Dendritic cell treated with granulocyte-macrophage colony-stimulating factor and Interleukin-4, amounts not matched to agents 40 ng/mL and 50 ng/mL, for 4 days (primary cell): ENCODE measurements around the gene FAM124A.

ENCODE experiments used
- H3K27ac Mint-ChIP-seq: one replicate; pipeline ENCODE4 v1.8.0; 2022; ENCODE audit warnings: mild to moderate bottlenecking, mixed read lengths
- H3K27me3 Mint-ChIP-seq: one replicate; pipeline ENCODE4 v1.8.0; 2022; ENCODE audit warnings: mild to moderate bottlenecking, mixed read lengths
- H3K36me3 Mint-ChIP-seq: one replicate; pipeline ENCODE4 v1.8.0; 2022; ENCODE audit warnings: low read depth, mixed read lengths
- H3K4me1 Mint-ChIP-seq: one replicate; pipeline ENCODE4 v1.8.0; 2022; ENCODE audit warnings: low read depth, mixed read lengths
- H3K4me3 Mint-ChIP-seq: one replicate; pipeline ENCODE4 v1.8.0; 2022; ENCODE audit warnings: mild to moderate bottlenecking, moderate library complexity, mixed read lengths
- H3K9me3 Mint-ChIP-seq: one replicate; pipeline ENCODE4 v1.8.0; 2022; ENCODE audit warnings: mixed read lengths
- intact Hi-C: fragments of 100-400 bp; cut with micrococcal nuclease; formaldehyde crosslinking; loops from one replicate; pipeline ENCODE4 v1.15.0; 2022

FAM124A gene

GRCh38 chr13:51206584-51206983 is 15.6 kb upstream of the FAM124A start:
- intact Hi-C loops: no loop called here
- Mint-ChIP-seq H3K27me3 (peaks cover 29% of the 10 kb centered on the region), H3K9me3 (no peaks in the 10 kb centered on the region), H3K4me1 (peaks cover 5% of the 10 kb centered on the region), H3K4me3 (no peak overlapping the region), H3K27ac (no peak overlapping the region), H3K36me3 (no peaks in the 10 kb centered on the region)

- H3K4me1 Mint-ChIP-seq: peaks cover 5% of the 10 kb centered on the region
- peaks cover 36% of the 10 kb centered on the region for H3K27me3 Mint-ChIP-seq
- H3K27ac Mint-ChIP-seq: no peak overlapping the region
- no peaks in the 10 kb centered on the region for H3K9me3 Mint-ChIP-seq
- no peak overlapping the region for H3K4me3 Mint-ChIP-seq
- intact Hi-C loops: no loop called here
- H3K36me3 Mint-ChIP-seq: no peaks in the 10 kb centered on the region
These were observed 14.3 kb upstream of the FAM124A start for GRCh38 chr13:51207881-51208280.

GRCh38 chr13:51208716-51209115 is 13.5 kb upstream of the FAM124A start:
- H3K4me1 Mint-ChIP-seq: peaks cover 5% of the 10 kb centered on the region
- no peaks in the 10 kb centered on the region for H3K36me3 Mint-ChIP-seq
- no peaks in the 10 kb centered on the region for H3K9me3 Mint-ChIP-seq
- peaks cover 34% of the 10 kb centered on the region for H3K27me3 Mint-ChIP-seq
- H3K4me3 Mint-ChIP-seq: no peak overlapping the region
- no peak overlapping the region for H3K27ac Mint-ChIP-seq
- intact Hi-C loops: no loop called here

GRCh38 chr13:51211910-51212309 is 10.3 kb upstream of the FAM124A start:
- Mint-ChIP-seq H3K4me3 (no peak overlapping the region), H3K36me3 (no peaks in the 10 kb centered on the region), H3K4me1 (peaks cover 5% of the 10 kb centered on the region), H3K27ac (no peak overlapping the region), H3K27me3 (peaks cover 34% of the 10 kb centered on the region), H3K9me3 (no peaks in the 10 kb centered on the region)
- intact Hi-C loops: no loop called here

- Mint-ChIP-seq H3K27me3 (peaks cover 34% of the 10 kb centered on the region), H3K9me3 (no peaks in the 10 kb centered on the region), H3K4me3 (no peak overlapping the region), H3K27ac (no peak overlapping the region), H3K4me1 (peaks cover 5% of the 10 kb centered on the region), H3K36me3 (no peaks in the 10 kb centered on the region)
- intact Hi-C loops: no loop called here
These were observed 9.4 kb upstream of the FAM124A start for GRCh38 chr13:51212758-51213157.

DNA sequence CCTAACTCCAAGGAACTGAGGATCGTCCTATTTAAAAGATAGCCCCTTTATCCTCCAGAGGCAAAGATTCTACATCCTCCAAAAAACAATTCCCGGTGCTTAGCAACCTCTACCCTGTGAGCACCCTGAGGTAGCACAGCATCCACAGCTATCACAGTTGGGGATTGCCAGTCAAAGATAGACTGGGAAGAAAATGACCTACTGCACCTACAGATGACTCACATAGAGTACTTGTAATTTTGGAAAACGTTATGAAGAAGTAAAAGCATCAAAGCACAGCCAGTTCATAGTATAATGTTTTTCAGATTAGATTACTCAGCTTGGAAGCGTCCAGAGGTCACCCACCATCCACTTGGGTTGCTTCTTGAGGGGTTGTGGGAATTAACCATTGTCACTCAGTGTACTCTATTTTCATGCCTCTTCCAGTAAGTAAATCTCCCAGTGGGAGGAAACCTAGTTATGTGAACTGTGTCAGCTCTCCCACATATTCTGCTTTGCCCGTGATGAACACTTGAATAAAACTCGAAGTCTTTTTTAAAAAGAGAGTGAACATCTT is 8.9 kb upstream of the FAM124A start:
- Mint-ChIP-seq H3K9me3 (no peaks in the 10 kb centered on the region), H3K4me1 (peaks cover 5% of the 10 kb centered on the region), H3K4me3 (no peak overlapping the region), H3K36me3 (no peaks in the 10 kb centered on the region), H3K27ac (no peak overlapping the region), H3K27me3 (peaks cover 31% of the 10 kb centered on the region)
- intact Hi-C loops: no loop called here

DNA sequence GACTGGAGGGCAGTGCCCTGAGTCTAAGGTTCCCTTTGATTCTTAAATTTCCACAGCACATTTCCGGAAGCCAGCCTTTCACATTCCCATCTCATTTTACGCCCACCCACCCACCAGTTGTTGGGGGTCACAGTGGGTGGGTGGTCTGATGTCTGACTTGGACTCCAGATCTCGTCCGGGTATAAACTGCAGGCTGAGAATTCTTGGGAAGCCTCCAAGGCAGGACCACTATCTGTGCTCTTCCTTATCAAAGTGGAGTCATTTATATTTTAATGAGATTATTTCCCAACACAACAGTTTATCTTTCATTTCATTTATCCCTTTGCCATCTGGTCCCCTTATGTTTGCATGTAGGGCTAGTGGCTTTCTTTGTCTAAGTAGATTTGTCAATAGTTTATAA is 3.6 kb upstream of the FAM124A start:
- H3K36me3 Mint-ChIP-seq: no peaks in the 10 kb centered on the region

GRCh38 chr13:51220706-51221105 is 1.5 kb upstream of the FAM124A start:
- Mint-ChIP-seq H3K27me3 (peaks cover 33% of the 10 kb centered on the region), H3K36me3 (no peaks in the 10 kb centered on the region), H3K4me3 (no peak overlapping the region), H3K4me1 (peaks cover 13% of the 10 kb centered on the region), H3K27ac (no peak overlapping the region), H3K9me3 (no peaks in the 10 kb centered on the region)
- intact Hi-C loops: no loop called here

More for the DNA sequence above, 3.6 kb upstream of the FAM124A start:
- H3K4me1 Mint-ChIP-seq: no peaks in the 10 kb centered on the region
- intact Hi-C loops: no loop called here
- peaks cover 35% of the 10 kb centered on the region for H3K27me3 Mint-ChIP-seq
- H3K27ac Mint-ChIP-seq: no peak overlapping the region
- H3K9me3 Mint-ChIP-seq: no peaks in the 10 kb centered on the region
- H3K4me3 Mint-ChIP-seq: no peak overlapping the region

- intact Hi-C loops: no loop called here
- no peaks in the 10 kb centered on the region for H3K9me3 Mint-ChIP-seq
- peaks cover 14% of the 10 kb centered on the region for H3K4me1 Mint-ChIP-seq
- H3K4me3 Mint-ChIP-seq: no peak overlapping the region
- peaks cover 33% of the 10 kb centered on the region for H3K27me3 Mint-ChIP-seq
- no peak overlapping the region for H3K27ac Mint-ChIP-seq
- no peaks in the 10 kb centered on the region for H3K36me3 Mint-ChIP-seq
These were observed 1.1 kb upstream of the FAM124A start for GRCh38 chr13:51221108-51221507.

GRCh38 chr13:51221674-51222036 is 543 bp upstream of the FAM124A start:
- Mint-ChIP-seq H3K36me3 (no peaks in the 10 kb centered on the region), H3K9me3 (no peaks in the 10 kb centered on the region), H3K4me3 (peak overlapping the region; percentile 73), H3K4me1 (peaks cover 14% of the 10 kb centered on the region), H3K27me3 (peaks cover 32% of the 10 kb centered on the region), H3K27ac (no peak overlapping the region)
- intact Hi-C loops: loop anchor here (2.0 kb wide), 1 partner anchor 65 kb away; no protein-coding TSS in a partner anchor

- intact Hi-C loops: loop anchor here (2.0 kb wide), 1 partner anchor 64 kb away; no protein-coding TSS in a partner anchor
- H3K9me3 Mint-ChIP-seq: no peaks in the 10 kb centered on the region
- peak overlapping the region; percentile 45 for H3K4me3 Mint-ChIP-seq
- H3K36me3 Mint-ChIP-seq: no peaks in the 10 kb centered on the region
- peaks cover 14% of the 10 kb centered on the region for H3K4me1 Mint-ChIP-seq
- peaks cover 31% of the 10 kb centered on the region for H3K27me3 Mint-ChIP-seq
- H3K27ac Mint-ChIP-seq: no peak overlapping the region
These were observed 725 bp downstream of the FAM124A start for GRCh38 chr13:51222686-51223559.

DNA sequence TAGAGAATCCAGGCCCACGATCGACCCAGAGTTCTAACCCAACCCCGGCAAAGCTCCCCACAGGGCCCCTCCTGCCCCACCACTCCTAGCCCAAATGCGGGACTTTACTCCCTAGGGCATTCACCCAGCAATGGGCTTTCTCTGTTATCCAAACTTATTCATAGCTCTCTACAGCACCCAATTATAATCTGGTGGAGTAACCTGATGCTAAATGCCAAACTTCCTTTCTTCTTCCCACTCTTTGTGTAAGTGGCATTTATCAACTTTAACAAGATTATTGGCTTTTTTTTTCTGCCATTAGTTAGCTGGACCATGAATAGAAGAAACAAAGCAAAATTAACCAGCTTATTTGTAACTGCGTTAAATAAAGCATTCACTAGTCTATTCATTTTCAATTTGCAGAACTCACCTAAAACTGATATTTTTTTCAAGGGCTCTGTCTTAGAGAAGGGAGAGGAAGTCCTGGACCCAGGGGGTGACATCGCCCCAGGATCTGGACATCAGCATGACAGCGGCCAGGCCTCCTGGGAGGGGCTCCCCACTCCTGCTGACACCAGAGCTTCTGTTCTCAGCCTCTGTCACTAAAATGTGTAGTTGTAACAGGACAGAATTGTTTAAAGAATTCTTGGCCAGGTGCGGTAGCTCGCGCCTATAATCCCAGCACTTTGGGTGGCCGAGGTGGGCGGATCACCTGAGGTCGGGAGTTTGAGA is 1.5 kb downstream of the FAM124A start:
- Mint-ChIP-seq H3K36me3 (no peaks in the 10 kb centered on the region), H3K4me3 (no peak overlapping the region), H3K27me3 (peaks cover 31% of the 10 kb centered on the region), H3K27ac (no peak overlapping the region), H3K4me1 (peaks cover 14% of the 10 kb centered on the region), H3K9me3 (no peaks in the 10 kb centered on the region)
- intact Hi-C loops: loop anchor here (2.0 kb wide), 1 partner anchor 63 kb away; no protein-coding TSS in a partner anchor

- no peak overlapping the region for H3K27ac Mint-ChIP-seq
- no peak overlapping the region for H3K4me3 Mint-ChIP-seq
- H3K4me1 Mint-ChIP-seq: peaks cover 14% of the 10 kb centered on the region
- intact Hi-C loops: no loop called here
- no peaks in the 10 kb centered on the region for H3K36me3 Mint-ChIP-seq
- H3K9me3 Mint-ChIP-seq: no peaks in the 10 kb centered on the region
- H3K27me3 Mint-ChIP-seq: peaks cover 32% of the 10 kb centered on the region
These were observed 2.8 kb downstream of the FAM124A start for GRCh38 chr13:51225029-51225428.

DNA sequence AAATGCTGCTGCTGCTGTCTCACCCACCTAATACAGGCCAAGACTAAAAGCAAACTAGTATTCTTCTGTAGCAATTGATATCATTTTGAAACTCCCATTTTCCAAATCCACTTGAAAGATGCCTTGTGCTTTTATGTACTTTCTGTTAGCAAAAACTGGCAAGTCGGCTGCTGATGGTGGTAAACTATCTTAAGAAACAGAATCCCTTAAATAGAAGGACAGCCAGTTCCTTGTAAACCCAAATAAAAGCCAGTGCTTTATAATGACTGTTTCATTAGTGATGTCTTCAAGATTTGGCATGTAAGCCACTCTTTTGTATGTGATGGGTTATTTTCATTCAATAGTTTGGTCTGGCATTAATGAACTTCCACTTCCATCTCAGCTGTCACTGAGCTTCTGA is 5.2 kb downstream of the FAM124A start:
- intact Hi-C loops: no loop called here
- Mint-ChIP-seq H3K9me3 (no peaks in the 10 kb centered on the region), H3K36me3 (no peaks in the 10 kb centered on the region), H3K4me1 (peaks cover 19% of the 10 kb centered on the region), H3K27ac (no peak overlapping the region), H3K4me3 (no peak overlapping the region), H3K27me3 (peaks cover 18% of the 10 kb centered on the region)
